Brain microvascular endothelial cell (primary cell): ENCODE measurements around the gene PEPD.

Experiments
- DNase-seq: peaks from one replicate; pipeline ENCODE4 v3.0.0-alpha.2; 2020
- H3K27ac ChIP-seq: fragments of 250-450 bp; sonication (Bioruptor Pico); 2 replicates; pipeline ENCODE4 v1.5.1; 2020; ENCODE audit warnings: mild to moderate bottlenecking, moderate library complexity
- H3K27me3 ChIP-seq: fragments of 250-450 bp; sonication (Bioruptor Pico); replicated peaks from 2 replicates; pipeline ENCODE4 v1.5.1; 2020; ENCODE audit warnings: mild to moderate bottlenecking
- H3K36me3 ChIP-seq: fragments of 250-450 bp; sonication (Bioruptor Pico); replicated peaks from 2 replicates; pipeline ENCODE4 v1.5.1; 2020; ENCODE audit warnings: mild to moderate bottlenecking
- H3K4me3 ChIP-seq: 2 replicates; pipeline ENCODE4 v1.5.1; 2011; ENCODE audit warnings: low read depth, mild to moderate bottlenecking, control low read depth, low read length, moderate library complexity
- CTCF ChIP-seq: IDR thresholded peaks from 2 replicates; pipeline ENCODE4 v1.5.1; 2011; ENCODE audit warnings: low read depth, mild to moderate bottlenecking, moderate library complexity, low read length, control low read depth, inconsistent platforms; ENCODE audit errors: missing control alignments
- in situ Hi-C: cut with HindIII; loops from 2 replicates; pipeline ENCODE4 v1.10.0; 2017; ENCODE audit warnings: low sequenced_read_pairs, low pct_ligation_motif_present

The PEPD gene

GRCh38 chr19:33343859-33344572 lies 177.6 kb downstream of the PEPD start:
- in situ Hi-C loops: no loop called here
- Histone ChIP-seq H3K27ac (no peak overlapping the region), H3K36me3 (no peaks in the 10 kb centered on the region), H3K4me3 (no peak overlapping the region), H3K27me3 (peaks cover 3% of the 10 kb centered on the region)
- no peak for TF ChIP-seq CTCF
- no peak for DNase-seq

GRCh38 chr19:33343301-33343700 lies 178.3 kb downstream of the PEPD start:
- TF ChIP-seq CTCF: no peak
- DNase-seq: no peak
- no peak overlapping the region for H3K4me3 ChIP-seq
- no peaks in the 10 kb centered on the region for H3K36me3 ChIP-seq
- no peak overlapping the region for H3K27ac ChIP-seq
- in situ Hi-C loops: no loop called here
- H3K27me3 ChIP-seq: no peaks in the 10 kb centered on the region

GRCh38 chr19:33340991-33341390 lies 180.6 kb downstream of the PEPD start:
- H3K36me3 ChIP-seq: no peaks in the 10 kb centered on the region
- in situ Hi-C loops: no loop called here
- no peak overlapping the region for H3K4me3 ChIP-seq
- H3K27me3 ChIP-seq: no peaks in the 10 kb centered on the region
- H3K27ac ChIP-seq: no peak overlapping the region
- no peak for TF ChIP-seq CTCF
- DNase-seq: no peak

GRCh38 chr19:33339016-33339984 lies 182.3 kb downstream of the PEPD start:
- Histone ChIP-seq H3K4me3 (no peak overlapping the region), H3K36me3 (no peaks in the 10 kb centered on the region), H3K27me3 (no peaks in the 10 kb centered on the region), H3K27ac (no peak overlapping the region)
- DNase-seq: no peak
- in situ Hi-C loops: no loop called here
- no peak for TF ChIP-seq CTCF
